MCF 10A (cell line): ENCODE measurements around the gene BRSK1. TPM values are rescaled to one million over a fixed set of nuclear protein-coding genes. Genes with fewer than 3 reads are reported as not detected.

Source experiments
- BruUV-seq: library from RNA; stranded (reverse); fragments of 400-500 nt; replicated peaks from 2 replicates; lab custom pipeline; 2021; lab: Mats Ljungman, UMichigan
- CTCF ChIA-PET: fragments of 300-600 bp; sonication (Branson Sonifier 250); formaldehyde crosslinking; extraction: SDS; loops from one replicate; lab custom pipeline; 2021; ENCODE audit warnings: antibody characterized with exemption, inconsistent platforms; lab: Yijun Ruan, JAX
- POLR2A ChIA-PET: fragments of 300-600, 350-650 bp; sonication (Branson Sonifier 250); formaldehyde crosslinking; extraction: SDS; loops from one replicate; lab custom pipeline; 2020; ENCODE audit warnings: antibody characterized with exemption, inconsistent platforms; lab: Yijun Ruan, JAX
- DNase-seq: peaks from one replicate; pipeline ENCODE4 v3.0.0-alpha.2; 2018; ENCODE audit not compliant: unreplicated experiment
- H3K27ac Mint-ChIP-seq: one replicate; pipeline ENCODE4 v1.8.0; 2022; ENCODE audit warnings: mild to moderate bottlenecking, low read depth, mixed read lengths; ENCODE audit not compliant: unreplicated experiment
- H3K27me3 Mint-ChIP-seq: one replicate; pipeline ENCODE4 v1.8.0; 2022; ENCODE audit warnings: mixed read lengths; ENCODE audit not compliant: insufficient read depth, unreplicated experiment
- H3K36me3 Mint-ChIP-seq: one replicate; pipeline ENCODE4 v1.8.0; 2022; ENCODE audit warnings: mild to moderate bottlenecking, moderate library complexity, mixed read lengths; ENCODE audit not compliant: insufficient read depth, unreplicated experiment
- H3K4me1 Mint-ChIP-seq: one replicate; pipeline ENCODE4 v1.8.0; 2022; ENCODE audit warnings: mixed read lengths; ENCODE audit not compliant: insufficient read depth, unreplicated experiment
- H3K4me3 Mint-ChIP-seq: one replicate; pipeline ENCODE4 v1.8.0; 2022; ENCODE audit warnings: mild to moderate bottlenecking, moderate library complexity, mixed read lengths; ENCODE audit not compliant: unreplicated experiment
- H3K9me3 Mint-ChIP-seq: one replicate; pipeline ENCODE4 v1.8.0; 2022; ENCODE audit warnings: mixed read lengths; ENCODE audit not compliant: unreplicated experiment
- intact Hi-C: fragments of 100-400 bp; cut with micrococcal nuclease; formaldehyde crosslinking; loops from 2 replicates; pipeline ENCODE4 v1.14.1; 2022
- total RNA-seq: library from RNA; stranded (reverse); gene quantifications from 2 replicates; pipeline ENCODE4 v1.2.3, GENCODE V29; 2022
- TF ChIP-seq, protein P1 (sequence below): fragments of 200-600 bp; IDR thresholded peaks from one replicate; pipeline ENCODE4 v1.8.0; 2022; ENCODE audit warnings: antibody characterized with exemption, mild to moderate bottlenecking; ENCODE audit not compliant: unreplicated experiment

BRSK1 gene
- total RNA-seq, 1 experiment from 2014 or later = 5.1 TPM

DNA sequence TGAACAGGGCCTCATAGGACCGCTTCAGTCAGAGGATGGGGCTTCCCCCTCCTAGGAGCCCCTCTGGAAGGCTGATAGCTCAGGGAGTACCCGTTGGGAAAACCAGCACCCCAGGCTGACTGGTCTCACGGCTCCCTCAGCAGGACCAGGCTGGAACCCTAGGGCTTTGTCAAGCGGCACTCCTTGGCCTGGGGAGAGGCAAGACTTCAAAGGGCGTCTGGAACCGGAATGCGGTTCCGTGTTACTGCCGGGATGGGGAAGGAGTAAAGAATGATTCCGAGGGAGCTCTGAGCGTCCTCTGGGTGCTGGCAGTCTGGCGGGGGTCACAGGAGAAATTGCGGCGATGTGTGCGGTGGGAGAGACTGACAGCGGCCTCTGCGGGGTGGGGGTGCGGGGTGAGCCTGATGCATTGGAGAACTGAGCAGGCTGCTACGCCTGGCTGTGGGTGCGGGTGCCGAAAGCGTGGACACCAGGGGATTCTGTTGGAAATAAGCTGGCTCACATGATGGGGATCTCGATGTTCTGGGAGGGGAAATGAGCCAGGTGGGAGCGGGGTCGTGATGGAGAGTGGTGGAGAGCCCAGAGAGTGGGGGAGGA, 68.8 kb downstream of the BRSK1 start:
- peaks cover 11% of the 10 kb centered on the region for H3K27me3 Mint-ChIP-seq
- no TSS peak for BruUV-seq
- intact Hi-C loops = loop anchor here (2.0 kb wide), 1 partner anchor 14 kb away; the partner anchor contains the start of gene KMT5C
- H3K4me3 Mint-ChIP-seq = peak overlapping the region; percentile 70
- POLR2A ChIA-PET = interaction anchor here (0.5 to 1.2 kb wide), 4 partner anchors 14 to 853 kb away, joined by 3 to 7 read pairs (median 3); partner anchors contain the start of genes KMT5C and NAT14
- CTCF ChIA-PET = interaction anchor here (0.6 to 2.2 kb wide), 4 partner anchors 14 to 60 kb away, joined by 3 to 9 read pairs (median 5); no protein-coding TSS in a partner anchor
- DNase-seq = no peak
- H3K4me1 Mint-ChIP-seq = peaks cover 19% of the 10 kb centered on the region
- H3K27ac Mint-ChIP-seq = no peak overlapping the region
- H3K36me3 Mint-ChIP-seq = peaks cover 7% of the 10 kb centered on the region
- TF ChIP-seq, protein P1, sequence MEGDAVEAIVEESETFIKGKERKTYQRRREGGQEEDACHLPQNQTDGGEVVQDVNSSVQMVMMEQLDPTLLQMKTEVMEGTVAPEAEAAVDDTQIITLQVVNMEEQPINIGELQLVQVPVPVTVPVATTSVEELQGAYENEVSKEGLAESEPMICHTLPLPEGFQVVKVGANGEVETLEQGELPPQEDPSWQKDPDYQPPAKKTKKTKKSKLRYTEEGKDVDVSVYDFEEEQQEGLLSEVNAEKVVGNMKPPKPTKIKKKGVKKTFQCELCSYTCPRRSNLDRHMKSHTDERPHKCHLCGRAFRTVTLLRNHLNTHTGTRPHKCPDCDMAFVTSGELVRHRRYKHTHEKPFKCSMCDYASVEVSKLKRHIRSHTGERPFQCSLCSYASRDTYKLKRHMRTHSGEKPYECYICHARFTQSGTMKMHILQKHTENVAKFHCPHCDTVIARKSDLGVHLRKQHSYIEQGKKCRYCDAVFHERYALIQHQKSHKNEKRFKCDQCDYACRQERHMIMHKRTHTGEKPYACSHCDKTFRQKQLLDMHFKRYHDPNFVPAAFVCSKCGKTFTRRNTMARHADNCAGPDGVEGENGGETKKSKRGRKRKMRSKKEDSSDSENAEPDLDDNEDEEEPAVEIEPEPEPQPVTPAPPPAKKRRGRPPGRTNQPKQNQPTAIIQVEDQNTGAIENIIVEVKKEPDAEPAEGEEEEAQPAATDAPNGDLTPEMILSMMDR = no peak
- no peaks in the 10 kb centered on the region for H3K9me3 Mint-ChIP-seq

DNA sequence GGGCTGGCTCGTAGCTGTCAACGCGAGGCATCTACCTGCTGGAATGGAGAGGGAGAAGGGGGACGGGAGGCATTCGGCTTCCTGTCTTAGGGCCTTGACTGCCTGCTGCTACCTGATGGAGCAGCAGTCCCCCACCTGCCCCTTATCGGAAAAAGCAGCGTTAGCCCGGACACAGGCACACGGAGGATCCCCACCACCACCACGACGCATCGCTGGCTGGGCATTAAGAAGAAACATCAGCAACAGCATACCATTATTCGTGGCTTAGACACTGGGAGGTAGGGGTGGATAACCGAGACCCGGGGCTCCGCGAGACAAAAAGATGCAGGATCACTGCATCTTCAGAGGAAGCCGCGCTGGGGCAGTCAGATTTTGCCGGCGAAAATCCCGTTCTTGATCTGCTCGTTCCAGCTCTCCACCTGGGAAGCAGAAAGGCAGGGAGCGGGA, 69.6 kb downstream of the BRSK1 start:
- Mint-ChIP-seq H3K9me3 (no peaks in the 10 kb centered on the region), H3K27ac (no peak overlapping the region), H3K27me3 (peaks cover 13% of the 10 kb centered on the region), H3K36me3 (no peaks in the 10 kb centered on the region), H3K4me1 (peaks cover 19% of the 10 kb centered on the region), H3K4me3 (peak overlapping the region; percentile 70)
- BruUV-seq = no TSS peak
- ChIA-PET POLR2A (interaction anchor here (1.0 kb wide), 1 partner anchor 51 kb away, joined by 3 read pairs; no protein-coding TSS in a partner anchor), CTCF (interaction anchor here (0.6 to 2.2 kb wide), 3 partner anchors 15 to 52 kb away, joined by 3 to 9 read pairs (median 3); no protein-coding TSS in a partner anchor)
- TF ChIP-seq, protein P1 = no peak
- DNase-seq = no peak
- intact Hi-C loops = loop anchor here (2.0 kb wide), 1 partner anchor 15 kb away; the partner anchor contains the start of gene KMT5C

DNA sequence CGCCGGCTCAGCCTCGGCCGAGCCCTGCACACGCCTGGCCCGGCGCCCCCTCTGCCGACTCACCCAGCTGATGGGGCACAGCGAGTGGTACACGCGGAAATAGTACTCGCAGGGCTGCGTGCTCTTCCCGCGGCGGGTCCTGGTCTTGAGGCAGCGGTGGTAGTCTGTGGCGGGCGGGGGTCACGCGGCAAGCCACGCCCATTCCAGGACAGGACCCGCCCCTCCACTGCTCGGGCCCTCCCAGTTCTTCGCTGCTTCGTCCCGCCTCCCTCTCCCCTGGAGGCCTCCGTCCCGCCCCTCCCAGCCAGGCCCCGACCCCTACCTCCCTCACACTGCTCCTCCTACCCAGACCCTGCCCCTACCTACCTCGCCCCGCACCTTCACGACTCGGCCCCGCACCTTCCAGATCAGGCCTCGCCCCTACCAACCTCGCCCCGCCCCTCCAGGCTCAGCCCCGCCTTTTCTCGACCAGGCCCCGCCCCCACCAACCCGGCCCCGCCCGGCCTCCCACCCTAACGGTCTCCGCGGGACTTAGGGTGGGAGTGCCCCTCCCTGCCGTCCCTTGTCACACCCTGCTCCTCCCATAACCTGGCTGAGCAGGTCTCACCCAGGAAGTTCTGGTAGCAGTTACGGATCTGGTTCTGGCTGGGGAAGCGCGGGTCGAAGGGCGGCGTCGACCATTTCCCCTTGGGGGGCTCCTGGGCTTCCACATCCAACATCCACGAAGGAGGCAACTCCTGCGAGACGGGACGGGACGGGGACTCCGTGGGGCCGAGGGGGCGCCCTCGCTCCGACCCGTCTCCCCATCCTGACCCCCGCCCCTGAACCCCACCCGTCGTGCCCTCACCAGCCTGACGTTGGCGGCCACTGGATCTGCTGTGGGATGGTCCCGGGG, 70.3 kb downstream of the BRSK1 start:
- H3K27me3 Mint-ChIP-seq = peaks cover 13% of the 10 kb centered on the region
- DNase-seq = no peak
- TF ChIP-seq, protein P1 = no peak
- H3K9me3 Mint-ChIP-seq = no peaks in the 10 kb centered on the region
- no TSS peak for BruUV-seq
- no peaks in the 10 kb centered on the region for H3K36me3 Mint-ChIP-seq
- intact Hi-C loops = loop anchor here (2.0 kb wide), 1 partner anchor 15 kb away; the partner anchor contains the start of gene KMT5C
- H3K4me3 Mint-ChIP-seq = peak overlapping the region; percentile 70
- ChIA-PET CTCF (interaction anchor here (0.7 to 2.2 kb wide), 2 partner anchors 30 to 52 kb away, joined by 3 to 9 read pairs; no protein-coding TSS in a partner anchor), POLR2A (interaction anchor here (1.0 kb wide), 1 partner anchor 51 kb away, joined by 3 read pairs; no protein-coding TSS in a partner anchor)
- H3K4me1 Mint-ChIP-seq = peaks cover 19% of the 10 kb centered on the region
- H3K27ac Mint-ChIP-seq = no peak overlapping the region
